Measurements from ENCODE around the gene PILRB.

DNA sequence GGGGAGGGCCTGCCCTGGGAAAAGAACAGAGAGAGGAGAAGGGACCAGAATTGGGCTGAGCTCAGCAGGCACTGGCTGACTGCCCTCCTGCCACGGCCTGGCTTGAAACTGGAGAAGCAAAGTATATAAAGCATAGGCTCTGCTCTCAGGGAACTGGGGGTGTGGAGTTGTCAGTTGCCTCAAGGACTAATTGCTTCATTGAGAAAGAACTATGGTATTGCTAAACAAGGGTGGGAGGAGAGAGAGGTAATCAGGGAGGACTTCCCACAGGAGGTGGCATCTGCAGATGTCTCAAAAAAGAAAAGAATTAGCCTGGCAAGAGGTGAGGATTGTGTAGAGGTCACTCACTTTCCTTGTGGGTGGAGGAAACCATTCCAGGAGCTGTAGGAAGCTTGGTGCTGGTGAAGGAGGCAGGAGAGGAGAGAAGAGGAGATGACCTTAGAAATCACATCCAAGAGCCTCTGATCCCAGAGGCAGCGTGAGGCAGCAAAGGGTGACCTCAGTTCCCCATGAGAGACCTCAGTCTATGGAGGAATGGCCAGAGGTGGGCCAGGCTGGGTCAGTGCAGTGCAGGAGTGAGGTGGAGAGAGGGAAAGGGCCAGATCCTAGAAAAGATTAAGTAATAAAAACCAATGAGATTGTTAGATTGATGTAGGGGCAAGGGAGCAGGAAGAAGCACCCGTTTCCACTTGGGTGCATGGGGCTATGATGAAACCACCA, 2.4 kb downstream of the PILRB start:
- TF ChIP-seq, protein P1, sequence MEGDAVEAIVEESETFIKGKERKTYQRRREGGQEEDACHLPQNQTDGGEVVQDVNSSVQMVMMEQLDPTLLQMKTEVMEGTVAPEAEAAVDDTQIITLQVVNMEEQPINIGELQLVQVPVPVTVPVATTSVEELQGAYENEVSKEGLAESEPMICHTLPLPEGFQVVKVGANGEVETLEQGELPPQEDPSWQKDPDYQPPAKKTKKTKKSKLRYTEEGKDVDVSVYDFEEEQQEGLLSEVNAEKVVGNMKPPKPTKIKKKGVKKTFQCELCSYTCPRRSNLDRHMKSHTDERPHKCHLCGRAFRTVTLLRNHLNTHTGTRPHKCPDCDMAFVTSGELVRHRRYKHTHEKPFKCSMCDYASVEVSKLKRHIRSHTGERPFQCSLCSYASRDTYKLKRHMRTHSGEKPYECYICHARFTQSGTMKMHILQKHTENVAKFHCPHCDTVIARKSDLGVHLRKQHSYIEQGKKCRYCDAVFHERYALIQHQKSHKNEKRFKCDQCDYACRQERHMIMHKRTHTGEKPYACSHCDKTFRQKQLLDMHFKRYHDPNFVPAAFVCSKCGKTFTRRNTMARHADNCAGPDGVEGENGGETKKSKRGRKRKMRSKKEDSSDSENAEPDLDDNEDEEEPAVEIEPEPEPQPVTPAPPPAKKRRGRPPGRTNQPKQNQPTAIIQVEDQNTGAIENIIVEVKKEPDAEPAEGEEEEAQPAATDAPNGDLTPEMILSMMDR (IDR thresholded peaks at IDR 0.05): no peak
- TF ChIP-seq, protein P2, sequence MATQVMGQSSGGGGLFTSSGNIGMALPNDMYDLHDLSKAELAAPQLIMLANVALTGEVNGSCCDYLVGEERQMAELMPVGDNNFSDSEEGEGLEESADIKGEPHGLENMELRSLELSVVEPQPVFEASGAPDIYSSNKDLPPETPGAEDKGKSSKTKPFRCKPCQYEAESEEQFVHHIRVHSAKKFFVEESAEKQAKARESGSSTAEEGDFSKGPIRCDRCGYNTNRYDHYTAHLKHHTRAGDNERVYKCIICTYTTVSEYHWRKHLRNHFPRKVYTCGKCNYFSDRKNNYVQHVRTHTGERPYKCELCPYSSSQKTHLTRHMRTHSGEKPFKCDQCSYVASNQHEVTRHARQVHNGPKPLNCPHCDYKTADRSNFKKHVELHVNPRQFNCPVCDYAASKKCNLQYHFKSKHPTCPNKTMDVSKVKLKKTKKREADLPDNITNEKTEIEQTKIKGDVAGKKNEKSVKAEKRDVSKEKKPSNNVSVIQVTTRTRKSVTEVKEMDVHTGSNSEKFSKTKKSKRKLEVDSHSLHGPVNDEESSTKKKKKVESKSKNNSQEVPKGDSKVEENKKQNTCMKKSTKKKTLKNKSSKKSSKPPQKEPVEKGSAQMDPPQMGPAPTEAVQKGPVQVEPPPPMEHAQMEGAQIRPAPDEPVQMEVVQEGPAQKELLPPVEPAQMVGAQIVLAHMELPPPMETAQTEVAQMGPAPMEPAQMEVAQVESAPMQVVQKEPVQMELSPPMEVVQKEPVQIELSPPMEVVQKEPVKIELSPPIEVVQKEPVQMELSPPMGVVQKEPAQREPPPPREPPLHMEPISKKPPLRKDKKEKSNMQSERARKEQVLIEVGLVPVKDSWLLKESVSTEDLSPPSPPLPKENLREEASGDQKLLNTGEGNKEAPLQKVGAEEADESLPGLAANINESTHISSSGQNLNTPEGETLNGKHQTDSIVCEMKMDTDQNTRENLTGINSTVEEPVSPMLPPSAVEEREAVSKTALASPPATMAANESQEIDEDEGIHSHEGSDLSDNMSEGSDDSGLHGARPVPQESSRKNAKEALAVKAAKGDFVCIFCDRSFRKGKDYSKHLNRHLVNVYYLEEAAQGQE (IDR thresholded peaks at IDR 0.05; ENCODE audit: insufficient read depth in 1 of 2, low read depth in 2 of 2, low read length in 1 of 2): no peak
- no peak for TF ChIP-seq POLR2AphosphoS5 (IDR thresholded peaks at IDR 0.05; ENCODE audit: low read depth, low read length)
- no peak for TF ChIP-seq TCF7L2 (IDR thresholded peaks at IDR 0.05; ENCODE audit: low read depth, low read length)
- no peak for TF ChIP-seq SIN3A (IDR thresholded peaks at IDR 0.05; ENCODE audit: borderline replicate concordance, insufficient read depth, low read depth, low read length)
